GM20000 (cell line): ENCODE results near the gene GREM1.

ENCODE experiments used
- DNase-seq: peaks from one replicate; pipeline ENCODE4 v3.0.0; 2012; ENCODE audit warnings: low spot score
- TF ChIP-seq, protein P1 (sequence below): IDR thresholded peaks from 2 replicates; pipeline ENCODE4 v1.5.1; 2012; ENCODE audit warnings: mild to moderate bottlenecking, control low read depth; ENCODE audit errors: extremely low read depth, missing control alignments

Gene GREM1

DNA sequence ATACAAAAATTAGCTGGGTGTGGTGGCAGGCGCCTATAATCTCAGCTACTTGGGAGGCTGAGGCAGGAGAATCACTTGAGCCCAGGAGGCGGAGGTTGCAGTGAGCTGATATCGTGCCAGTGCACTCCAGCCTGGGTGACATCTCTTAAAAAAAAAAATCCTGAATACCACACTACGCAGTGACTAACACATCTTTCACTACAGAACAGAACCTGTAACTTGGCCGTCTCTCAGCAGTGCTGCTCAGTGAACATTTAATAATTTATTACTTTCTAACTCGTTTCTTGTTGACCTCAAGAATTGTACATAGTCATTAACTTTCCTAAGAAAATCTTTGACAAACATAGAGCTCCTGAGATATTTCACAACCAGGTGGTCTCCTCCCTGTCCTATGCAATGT is 3.8 kb downstream of the GREM1 start:
- TF ChIP-seq, protein P1, sequence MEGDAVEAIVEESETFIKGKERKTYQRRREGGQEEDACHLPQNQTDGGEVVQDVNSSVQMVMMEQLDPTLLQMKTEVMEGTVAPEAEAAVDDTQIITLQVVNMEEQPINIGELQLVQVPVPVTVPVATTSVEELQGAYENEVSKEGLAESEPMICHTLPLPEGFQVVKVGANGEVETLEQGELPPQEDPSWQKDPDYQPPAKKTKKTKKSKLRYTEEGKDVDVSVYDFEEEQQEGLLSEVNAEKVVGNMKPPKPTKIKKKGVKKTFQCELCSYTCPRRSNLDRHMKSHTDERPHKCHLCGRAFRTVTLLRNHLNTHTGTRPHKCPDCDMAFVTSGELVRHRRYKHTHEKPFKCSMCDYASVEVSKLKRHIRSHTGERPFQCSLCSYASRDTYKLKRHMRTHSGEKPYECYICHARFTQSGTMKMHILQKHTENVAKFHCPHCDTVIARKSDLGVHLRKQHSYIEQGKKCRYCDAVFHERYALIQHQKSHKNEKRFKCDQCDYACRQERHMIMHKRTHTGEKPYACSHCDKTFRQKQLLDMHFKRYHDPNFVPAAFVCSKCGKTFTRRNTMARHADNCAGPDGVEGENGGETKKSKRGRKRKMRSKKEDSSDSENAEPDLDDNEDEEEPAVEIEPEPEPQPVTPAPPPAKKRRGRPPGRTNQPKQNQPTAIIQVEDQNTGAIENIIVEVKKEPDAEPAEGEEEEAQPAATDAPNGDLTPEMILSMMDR, result no peak
- DNase-seq, result no peak

DNA sequence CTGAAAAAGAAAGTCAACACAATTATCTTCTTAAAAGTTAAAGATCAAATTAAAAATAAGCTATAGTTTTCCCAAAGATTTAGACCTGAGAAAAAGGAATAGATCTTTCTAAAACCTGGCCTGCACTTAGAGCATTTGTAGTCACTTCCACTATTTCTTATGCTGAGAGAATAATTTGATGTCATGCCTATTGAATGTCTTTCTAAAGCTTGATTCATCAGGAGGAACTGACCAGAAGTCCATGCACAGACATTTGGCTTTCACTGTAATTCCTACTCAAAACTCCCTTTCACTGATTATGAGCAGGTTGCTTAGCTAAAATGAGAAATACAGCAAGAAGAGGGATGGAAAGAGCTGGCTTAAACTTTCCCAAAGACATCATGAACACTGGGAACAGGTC is 4.3 kb downstream of the GREM1 start:
- TF ChIP-seq, protein P1, result no peak

DNA sequence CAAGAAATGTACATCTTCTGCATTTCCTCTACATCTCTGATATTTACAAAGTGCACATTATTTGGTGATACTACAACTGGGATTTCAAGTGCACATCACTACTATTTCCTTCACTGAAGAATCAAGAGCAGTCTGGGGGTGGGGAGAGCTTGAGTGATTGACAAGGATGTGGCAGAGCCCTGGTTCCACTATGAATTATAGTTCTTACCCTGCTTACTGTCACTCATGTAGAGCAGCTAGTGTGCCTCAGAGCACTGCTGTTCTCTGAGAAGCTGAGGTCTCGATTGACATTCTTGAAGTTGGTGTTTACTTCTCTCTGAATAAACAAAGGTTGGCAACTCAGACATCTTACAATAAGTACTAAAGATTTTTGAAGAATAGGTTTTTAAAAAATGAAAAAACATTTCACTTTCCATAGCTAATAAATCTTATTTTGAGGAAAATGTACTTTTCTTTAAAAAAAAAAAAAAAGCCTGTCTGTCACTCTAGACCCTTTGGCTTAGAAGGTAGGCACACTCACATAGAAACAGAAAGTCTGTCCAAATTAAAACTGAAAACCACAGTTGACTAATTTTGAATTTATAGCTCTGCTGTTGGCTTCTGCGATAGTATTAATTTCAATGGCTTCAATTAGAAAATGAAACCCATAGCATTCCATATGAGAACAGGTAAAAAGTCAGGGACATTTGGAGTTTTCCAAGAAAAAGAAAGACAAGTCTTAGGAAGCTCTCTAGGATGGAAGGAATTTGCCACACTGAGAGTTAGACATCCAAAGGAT is 5.6 kb downstream of the GREM1 start:
- peak; percentile 73 for DNase-seq
- TF ChIP-seq, protein P1, result no peak

More for the DNA sequence above, 4.3 kb downstream of the GREM1 start:
- DNase-seq, result no peak

DNA sequence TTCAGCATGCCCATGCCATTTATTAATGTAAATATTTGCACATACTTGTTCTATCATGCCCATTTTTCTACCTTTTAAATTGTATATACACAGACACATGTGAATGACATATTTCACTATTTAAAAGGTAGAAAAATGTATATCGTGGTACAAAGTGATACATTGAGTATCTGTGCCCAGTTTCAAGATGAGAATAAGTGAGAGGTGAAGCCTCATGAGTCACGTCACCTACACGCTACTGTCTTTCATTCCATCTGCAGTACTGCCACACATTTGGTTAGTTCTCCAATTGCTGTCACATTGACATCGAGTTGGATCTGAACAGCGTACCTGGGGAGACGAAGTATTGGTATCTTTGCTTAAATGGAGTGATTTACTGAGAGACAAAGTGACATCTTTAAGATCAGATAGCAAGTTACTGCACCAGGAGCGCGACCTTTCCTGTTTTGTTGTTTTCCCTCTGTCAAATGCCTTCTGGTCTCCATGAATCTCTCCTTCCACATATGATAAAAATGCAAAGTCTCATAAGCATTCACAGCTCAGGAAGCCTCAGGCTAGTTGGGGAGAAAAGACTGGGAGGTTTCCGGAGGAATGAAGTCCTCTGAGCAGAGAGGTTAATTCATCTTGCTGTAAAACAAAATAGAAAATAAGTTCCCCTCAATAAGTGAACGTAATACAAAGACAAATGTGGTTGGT is 12.0 kb downstream of the GREM1 start:
- TF ChIP-seq, protein P1, result no peak
- no peak for DNase-seq

GRCh38 chr15:32730677-32731654 is 13.2 kb downstream of the GREM1 start:
- no peak for DNase-seq

DNA sequence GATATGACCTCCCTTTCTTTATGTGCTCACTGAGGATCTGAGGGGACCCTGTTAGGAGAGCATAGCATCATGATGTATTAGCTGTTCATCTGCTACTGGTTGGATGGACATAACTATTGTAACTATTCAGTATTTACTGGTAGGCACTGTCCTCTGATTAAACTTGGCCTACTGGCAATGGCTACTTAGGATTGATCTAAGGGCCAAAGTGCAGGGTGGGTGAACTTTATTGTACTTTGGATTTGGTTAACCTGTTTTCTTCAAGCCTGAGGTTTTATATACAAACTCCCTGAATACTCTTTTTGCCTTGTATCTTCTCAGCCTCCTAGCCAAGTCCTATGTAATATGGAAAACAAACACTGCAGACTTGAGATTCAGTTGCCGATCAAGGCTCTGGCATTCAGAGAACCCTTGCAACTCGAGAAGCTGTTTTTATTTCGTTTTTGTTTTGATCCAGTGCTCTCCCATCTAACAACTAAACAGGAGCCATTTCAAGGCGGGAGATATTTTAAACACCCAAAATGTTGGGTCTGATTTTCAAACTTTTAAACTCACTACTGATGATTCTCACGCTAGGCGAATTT is 14.9 kb downstream of the GREM1 start:
- no peak for DNase-seq
- TF ChIP-seq, protein P1, result no peak

More at GRCh38 chr15:32730677-32731654, 13.2 kb downstream of the GREM1 start:
- TF ChIP-seq, protein P1, result no peak
